Activated CD8-positive, alpha-beta memory T cell treated with anti-CD3 and anti-CD28 coated beads for 48 hours (primary cell): Measurements from ENCODE around the gene PSTPIP1.

ENCODE experiments used
- DNase-seq, 3 experiments: peaks; one replicate each; pipeline ENCODE4 v3.0.0-alpha.2; 2020; ENCODE audit warnings: low read depth in 2 of 3, low spot score in 2 of 3

The PSTPIP1 gene

DNA sequence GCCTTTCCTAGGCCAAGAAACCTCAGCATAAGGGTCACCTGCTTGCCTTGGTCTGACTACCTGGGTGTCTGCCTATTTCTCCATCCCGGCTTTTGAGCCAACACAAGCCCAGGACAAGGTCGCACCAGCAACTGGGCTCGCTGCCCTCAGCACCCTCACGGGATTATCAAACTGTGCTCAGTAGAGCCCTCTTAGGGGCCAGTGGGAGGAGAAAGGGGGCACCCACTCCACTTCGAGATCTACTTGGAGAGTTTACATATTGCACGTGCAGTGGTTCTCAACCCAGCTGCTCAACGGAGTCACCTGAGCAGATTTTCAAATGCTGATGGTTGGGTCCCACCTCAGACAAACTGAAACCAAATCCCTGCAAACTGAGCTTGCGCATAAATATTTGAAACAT lies 44.9 kb downstream of the PSTPIP1 start:
- no peak for DNase-seq

DNA sequence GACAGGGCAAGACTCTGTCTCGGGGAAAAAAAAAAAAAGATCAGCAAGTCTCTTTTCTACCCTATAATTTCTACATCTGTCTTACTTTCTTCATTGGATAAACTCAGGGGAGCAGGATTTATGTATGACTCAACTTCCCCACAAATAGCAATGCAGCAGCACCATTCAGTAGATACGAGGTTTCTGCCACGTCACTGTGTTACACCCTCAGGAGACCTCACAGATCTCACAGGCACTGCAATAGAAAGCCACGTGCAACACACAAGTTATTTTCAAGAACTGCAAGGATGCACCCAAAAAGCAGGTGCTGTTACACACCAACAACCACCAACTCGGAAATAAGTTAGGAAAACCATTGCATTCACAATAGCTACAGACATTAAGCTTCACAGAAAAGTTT lies 45.7 kb downstream of the PSTPIP1 start:
- DNase-seq = no peak

DNA sequence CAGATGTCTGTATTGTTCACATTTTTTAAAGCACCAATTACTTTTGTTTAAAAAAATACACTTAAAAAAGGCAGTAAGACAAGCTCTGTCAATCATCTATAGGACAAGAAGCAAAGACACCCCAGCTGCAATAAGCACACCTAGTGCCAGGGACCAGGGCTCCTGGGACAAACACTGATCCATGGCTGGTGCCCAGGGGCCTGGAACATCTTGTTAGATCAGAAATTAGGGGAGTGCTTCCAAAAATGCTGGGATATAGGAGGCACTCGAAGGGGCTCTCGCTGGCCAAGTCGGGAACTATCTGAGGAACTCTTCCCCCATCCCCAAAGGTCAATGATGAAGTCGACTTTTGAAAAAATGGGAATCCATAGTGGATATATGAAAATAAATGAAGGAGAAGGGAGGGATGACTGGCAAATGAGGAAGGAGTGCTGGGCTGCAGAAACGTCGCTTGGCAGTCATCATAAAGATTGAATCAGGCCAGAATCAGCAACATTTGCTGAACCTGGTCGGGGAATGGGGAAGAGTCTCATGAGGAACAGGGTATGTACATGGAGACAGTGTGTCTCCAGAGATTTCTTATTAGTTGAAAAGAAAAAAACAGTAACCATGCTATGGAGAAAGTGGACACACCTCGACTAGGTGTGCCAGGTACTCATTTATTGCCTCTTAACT lies 47.5 kb downstream of the PSTPIP1 start:
- no peak for DNase-seq

DNA sequence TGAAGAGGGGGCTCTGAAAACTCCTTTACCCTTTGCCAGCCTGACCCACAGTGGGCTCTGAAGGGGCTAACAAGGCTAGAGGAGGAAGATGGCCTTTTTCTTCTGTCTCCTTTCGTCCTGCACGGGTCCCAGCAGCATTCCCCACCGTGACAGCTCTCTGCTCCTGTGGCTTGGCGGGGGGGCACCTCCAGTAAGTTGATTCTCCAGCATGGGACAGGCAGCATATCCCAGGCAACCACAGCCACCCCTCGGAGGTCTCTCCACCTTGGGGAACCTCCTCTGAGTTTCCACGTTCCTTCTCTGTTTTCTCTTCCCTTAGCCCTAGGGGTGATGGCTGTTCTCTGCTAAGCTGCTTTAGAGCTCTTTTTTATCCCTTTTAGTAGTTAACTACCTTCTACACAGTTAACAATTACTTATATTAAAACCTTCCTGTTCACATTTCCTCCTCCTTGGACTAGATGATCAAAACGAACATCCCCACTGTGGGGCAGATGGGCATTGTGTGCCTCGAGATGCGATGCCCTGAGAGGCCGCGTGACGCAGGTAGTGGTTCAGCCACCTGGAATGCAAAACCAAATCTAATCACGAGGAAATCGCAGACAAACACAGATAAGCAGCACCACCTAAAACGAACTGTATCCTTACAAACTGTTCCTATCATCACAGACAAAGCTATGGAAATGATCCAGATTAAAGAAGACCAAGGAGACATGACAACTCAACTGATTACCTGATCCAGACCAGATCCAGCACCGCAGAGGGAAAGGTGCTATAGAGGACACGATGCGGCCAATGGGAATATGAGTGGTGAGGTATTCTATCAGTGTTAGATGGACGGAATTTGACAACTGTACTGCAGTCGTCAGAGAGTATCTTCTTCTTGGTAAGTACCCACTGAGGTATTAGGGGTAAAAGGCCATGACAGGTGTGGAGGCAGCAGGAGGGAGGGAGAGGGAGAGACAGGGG lies 48.3 kb downstream of the PSTPIP1 start:
- DNase-seq = no peak

DNA sequence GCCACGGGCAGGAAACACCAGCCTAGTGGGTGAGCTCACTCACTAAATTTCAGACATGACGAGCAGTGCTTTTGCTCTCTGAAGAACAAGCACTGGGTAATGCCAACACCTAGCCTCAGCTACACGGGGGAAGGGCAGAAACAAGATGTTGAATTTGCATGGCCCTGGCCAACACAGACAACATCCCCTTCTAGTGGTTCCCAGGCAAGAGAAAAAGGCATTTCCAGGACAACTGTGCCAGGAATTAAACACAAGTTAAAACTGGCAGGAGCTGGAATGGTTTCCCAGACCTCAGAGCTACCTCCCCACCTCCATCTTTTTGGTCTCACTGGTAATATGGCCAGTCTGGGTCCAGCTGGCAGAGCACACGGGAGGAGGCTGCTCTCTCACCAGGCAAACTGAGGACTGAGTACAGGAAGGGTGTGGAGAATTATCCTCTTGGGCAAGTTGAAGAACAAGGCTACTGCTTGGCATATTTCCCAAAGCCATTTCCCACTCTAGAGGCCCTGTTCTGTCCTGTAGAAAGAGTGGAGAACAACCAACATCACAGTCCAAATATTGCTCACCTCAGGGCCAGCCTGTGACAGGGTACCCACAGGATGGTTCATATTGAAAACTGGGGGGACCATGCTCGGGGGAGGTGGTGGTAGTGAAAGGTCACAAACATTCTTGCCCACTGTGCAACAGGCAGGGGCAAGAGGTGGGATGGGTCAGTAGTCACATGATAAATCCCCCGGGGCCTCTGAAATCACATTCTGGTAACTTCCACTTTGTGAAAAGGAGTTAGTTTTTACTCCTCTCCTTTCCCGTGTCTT lies 49.5 kb downstream of the PSTPIP1 start:
- no peak for DNase-seq

DNA sequence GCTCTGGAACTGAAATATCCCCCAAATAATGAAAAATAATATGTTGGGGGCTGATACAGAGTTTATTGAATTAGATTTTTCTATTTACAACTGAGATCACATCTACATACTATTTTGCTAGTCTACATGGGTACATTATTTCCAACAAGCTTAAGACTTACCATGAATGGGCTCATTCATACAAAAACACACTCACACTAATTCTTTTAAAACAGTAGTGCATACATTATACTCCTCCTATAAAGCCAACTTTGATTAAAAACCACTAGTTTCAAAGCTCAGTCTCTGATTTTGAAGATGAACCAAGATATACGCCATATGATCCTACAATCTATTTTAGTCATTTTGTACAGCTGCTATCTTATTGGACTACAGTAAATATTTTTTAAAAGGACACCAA lies 51.1 kb downstream of the PSTPIP1 start:
- no peak for DNase-seq

DNA sequence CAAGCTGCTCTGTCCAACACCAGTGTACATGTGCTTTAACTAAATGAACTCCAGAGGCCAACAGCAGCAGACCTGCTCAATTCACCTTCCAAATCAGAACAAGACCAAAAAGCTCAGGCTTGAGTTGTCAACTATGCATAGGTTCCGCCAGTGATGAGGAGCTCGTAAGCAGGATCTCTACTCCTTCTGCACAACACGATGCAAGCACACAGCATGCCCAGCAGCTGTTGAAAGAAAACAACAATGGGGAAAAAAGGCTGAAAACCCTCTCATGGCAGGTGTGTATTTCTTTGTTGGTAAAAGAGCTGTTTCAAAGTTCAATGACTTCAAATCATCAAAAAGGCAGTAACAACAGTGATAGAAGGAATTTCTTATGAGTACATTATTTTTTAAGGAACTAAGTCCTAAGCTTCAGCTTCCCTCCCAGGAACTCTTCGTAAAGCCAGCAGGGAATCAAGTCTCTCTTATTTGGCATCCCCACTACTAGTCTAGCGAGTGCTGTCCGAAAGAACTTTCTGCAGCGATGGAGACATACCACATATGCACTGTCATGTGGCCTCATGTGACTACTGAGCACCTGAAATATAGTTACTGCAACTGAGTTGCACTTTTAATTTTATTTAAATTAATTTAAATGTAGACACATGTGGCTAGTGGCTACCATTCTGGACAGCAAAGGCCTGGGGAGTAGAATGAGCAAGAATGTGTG lies 51.9 kb downstream of the PSTPIP1 start:
- no peak for DNase-seq

DNA sequence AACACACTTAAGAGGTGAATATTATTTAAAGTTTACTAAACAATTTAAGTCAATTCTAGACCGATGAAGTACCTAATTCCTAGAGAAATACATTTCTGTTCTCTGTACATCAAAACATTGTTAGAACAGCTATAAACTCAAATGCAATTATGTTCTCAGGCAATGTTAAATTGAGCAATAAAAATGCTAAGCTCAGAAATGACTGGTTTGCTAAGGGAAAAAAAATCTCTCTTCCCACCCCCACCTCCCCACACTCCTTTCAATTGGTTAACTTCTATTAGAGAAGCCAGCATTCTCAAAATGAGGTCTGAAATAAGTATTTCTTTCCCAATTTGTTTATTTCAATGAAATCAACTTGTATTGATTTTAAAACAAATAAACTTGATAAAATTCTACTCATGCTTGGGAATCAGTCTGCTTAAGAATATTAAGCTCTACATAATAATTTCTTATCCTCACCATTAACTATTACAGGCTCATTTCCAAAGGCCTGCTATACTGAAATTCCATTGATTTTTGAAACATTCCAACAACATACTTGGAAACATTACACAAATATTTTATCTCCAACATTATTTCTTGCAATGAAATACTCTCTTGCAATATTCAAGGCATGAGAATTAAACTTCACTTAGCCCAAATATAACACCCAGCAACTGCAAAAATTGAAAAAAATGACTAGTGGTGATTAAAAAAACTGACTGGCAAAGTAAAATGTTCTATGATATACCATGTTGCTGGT lies 53.4 kb downstream of the PSTPIP1 start:
- DNase-seq = no peak

DNA sequence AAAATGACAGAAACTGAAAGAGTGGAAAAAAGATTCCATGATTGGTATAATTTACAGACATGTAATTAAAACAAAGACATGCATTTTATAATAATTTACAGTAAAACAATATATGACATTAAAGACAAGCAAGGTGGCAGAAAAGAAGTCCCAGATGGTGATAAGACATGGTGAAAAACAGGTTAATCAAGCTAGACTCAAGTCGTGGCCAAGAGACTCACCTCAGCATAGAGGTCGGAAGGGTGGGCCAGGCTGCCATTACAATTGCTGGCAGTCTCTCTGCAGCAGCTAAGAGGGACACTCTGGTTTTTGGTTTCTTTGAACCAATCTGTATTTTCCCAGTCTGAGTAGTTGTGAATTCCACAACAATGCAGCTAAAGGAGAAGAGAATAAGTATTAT lies 57.6 kb downstream of the PSTPIP1 start:
- DNase-seq = no peak

DNA sequence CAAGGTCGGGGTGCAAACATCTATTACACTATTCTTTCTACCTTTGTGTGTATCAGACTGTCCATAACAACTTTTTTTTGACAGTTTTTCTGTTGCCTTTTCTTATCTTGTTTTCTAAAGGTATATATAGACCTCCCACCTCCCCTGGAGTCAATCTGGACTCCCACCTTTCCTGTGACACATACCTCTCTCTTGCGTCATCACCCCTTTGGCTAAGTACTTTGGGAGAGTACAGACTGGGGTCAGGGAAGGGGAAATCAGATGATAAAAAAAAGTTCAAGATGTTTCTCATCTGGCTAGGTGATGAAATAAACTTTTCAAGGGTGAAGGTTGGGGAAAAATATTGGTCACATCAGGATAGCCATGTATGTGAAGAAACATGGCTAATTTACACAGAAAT lies 58.8 kb downstream of the PSTPIP1 start:
- no peak for DNase-seq

DNA sequence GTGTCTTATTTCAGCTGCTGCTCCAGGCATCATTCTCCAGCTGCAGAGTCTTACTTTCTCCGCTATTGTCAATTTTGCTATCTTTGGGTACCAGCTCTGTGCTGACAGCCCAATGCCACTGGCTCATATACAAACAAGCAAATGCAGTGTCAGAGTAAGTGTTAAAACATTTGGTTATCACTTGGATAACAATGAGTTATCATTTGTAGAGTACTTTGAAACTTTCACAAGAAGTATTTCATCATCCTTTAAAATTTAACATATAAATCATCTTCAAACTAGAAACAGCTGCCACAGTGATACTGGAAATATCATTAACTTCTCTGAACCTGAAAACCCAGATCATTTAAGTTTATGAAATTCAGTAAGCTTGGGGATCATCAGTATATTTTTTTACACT lies 62.1 kb downstream of the PSTPIP1 start:
- no peak for DNase-seq

DNA sequence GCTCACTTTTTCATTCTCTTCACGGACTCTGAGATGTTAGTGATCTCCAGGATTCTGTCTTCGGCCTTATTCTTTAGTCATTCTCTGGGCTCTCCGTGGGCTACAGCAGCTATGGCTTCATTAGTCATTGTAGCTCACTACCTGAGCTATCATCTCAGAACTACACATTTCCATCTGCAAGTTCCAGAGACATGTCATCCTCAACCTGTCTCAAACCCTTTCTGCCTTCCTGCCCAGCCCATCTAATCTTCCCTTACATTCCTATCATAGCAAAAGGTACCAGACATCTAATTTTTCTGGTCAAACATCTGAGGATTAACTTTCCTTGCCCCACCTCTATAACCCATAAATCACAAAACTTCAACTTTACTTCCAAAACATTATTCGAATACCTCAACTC lies 62.8 kb downstream of the PSTPIP1 start:
- DNase-seq = no peak

DNA sequence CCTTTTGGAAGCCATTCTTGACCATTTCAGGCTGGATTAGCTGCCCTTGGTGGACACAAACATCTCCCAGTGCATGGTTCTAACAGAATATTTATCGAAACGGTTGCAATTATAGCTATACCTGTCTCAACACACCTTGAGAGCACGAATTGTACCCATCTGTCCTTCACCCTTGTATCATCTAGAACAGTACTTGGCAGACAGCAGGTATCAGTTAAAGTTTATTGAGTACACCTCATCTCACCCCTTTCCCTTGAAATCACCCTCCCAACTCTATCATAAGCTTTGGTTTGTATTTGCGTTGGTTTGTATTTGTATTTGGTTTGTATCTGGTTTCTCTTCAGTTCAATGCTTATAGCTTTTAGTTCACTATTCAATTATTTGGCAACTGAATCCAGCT lies 63.5 kb downstream of the PSTPIP1 start:
- no peak for DNase-seq

DNA sequence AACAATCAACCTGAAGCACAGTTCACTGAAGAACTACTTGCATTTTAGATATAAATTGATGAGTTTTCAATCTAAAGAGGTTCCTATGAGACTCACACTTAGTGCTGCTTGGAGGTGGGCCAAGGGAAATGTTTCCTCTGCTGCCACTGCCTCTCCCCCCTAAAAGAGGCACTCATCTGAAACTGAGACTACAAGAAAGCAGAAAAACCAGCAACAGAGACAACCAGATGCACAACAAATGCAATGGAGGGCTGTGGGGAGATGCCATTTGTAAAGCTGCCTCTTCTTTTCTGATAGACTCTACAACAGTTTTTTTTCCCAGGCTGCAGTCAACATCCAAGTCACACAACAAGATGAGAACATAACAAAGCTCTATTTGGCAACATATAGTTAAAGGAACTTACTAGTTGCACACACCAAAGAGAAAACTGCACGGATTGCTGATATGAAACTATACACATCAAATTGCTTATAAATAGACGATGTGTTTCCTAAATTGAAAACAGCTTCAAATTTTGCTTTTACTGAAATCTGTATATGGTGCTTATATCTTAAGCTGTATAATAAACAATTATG lies 64.9 kb downstream of the PSTPIP1 start:
- DNase-seq = no peak

DNA sequence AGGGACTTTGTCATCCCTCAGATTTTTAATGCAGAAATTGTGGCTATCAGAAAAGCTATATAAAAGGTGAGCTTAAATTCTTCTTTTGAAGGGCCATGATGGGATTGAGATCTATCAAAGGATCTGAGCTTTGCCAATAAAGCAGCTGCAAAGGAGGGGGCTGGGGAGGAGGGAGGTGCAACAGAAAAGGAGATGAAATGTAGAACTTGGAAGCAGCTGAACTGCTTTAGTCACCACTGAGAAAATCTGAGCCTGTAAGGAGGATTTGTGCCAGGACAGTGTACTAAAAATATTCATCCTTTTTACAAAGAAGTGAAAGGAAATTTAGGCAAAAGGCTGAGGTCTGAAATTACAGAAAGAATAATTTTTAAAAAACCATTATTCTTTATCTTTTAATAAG lies 65.6 kb downstream of the PSTPIP1 start:
- DNase-seq = no peak

DNA sequence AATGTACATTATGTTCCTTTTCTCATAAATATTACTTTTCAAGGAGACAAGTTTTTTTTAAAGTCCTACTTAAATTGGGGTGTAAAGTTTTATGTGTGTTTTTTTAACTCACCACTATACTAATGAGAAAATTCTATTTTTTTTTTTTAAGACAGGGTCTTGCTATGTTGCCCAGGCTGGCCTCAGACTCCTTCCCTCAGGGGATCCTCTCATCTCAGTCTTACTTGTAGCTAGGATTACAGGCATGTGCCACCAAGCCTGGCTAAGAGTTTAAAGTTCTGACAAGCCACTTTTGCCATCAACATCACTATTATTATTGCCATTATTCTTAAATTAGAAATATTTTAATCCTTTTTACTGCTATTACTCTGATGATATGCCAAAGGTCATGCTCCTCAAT lies 68.3 kb downstream of the PSTPIP1 start:
- DNase-seq = no peak

DNA sequence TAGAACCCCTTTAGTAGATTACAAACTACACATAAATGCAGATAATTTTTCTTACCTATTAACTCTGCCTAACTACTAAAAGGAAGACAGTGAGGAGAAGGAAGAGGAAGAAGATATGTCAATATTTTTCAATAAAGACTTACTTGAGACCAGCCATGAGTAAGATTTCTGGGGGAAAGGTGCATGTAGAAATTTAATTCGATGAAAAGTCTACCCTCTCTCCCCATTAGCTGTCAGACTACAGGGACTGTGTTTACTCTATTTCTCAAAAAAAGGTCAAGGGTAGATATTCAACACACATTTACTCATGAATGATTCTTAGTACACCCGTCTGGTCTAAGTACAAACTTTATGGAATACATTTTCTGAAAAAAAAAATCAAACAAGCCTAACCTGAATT lies 69.1 kb downstream of the PSTPIP1 start:
- DNase-seq = no peak

DNA sequence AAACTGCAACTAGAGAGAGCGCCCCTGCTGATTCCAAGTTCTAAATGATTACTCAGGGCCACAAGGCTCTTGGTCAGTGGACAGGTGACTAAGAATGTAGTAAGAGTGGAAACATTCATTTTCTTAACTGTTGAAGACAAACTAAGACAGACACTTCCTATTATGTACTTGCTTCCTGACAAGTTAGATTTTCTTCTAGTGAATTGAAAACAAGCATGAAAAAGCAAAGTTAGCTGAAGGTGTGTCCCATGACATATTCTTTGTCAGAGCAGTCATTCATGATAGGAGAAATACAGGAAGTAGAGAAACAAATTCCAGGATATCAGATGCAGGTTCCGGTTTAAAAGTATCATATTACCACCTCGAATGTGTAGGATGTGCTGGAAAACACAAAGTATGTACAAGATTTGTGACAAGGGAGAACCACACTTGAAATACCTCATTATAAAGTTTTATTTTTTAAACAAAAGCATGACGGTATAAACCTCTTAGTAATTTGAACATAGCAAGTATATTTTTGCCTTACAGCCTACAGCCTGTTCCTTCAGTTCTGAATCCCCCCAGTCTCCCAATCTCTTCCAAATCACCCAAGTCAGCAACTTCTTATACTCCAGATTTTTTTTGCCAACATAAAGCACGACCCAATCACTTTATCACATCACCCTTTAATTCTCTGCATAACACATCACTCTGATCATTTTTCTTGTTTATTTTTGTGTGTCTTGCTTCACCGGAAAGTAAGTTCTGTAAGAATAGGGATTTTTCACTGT lies 69.8 kb downstream of the PSTPIP1 start:
- DNase-seq = no peak

DNA sequence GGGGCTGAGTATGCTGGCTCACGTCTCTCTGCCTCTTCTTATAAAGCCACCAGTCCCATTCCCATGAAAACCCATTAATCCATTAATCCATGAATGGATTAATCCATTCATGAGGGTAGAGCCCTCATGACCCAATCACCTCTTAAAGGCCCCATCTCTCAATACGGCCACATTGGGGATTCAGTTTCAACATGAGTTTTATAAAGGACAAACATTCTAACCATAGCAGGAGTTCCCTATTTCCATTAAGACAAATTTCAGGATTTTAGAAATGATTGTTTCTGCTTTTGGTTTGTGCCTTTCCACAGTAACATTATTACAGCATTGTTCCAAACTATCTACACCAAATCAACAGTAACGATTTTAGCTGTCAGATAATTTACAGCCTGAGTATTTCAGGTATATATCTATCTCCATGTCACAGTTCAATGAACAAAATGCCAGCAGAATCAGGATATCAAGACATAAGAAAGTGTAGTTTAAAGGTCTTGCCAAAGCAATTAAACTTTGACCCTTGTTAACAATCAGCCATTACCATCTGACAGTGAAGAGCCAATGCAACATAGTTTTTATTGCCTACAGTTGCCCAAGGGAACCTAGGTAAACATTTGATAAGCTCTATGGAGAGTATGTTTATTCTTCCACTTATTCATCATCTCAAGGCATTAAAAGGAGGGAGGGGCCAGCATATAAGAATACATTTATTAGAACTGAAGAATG lies 72.2 kb downstream of the PSTPIP1 start:
- no peak for DNase-seq
